ENCODE data around the gene STAB2.

DNA sequence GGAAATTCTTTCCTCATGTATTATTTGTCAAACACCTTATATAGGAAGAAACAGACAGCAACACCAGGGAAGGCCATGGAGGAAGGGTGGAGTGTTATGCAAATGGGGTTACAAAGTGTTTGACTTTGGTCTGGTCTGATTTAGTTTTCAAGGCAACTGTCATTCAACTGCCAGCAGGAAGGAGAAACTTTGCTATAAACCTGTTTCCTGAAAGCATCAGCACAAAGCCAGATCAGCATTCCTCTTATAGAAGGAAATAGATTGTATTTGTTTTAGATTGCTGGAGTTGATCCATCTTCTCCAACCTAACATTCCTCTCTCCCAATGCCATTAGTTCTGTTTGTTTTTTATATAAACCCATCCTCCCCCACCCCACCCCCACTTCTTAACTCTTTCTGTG, 65.7 kb downstream of the STAB2 start:
- no peak for TF ChIP-seq SP1 (IDR thresholded peaks at IDR 0.05)
- TF ChIP-seq YY1 (IDR thresholded peaks at IDR 0.05), result no peak
- no peak for TF ChIP-seq RAD21 (IDR thresholded peaks at IDR 0.05)
- TF ChIP-seq, protein P1, sequence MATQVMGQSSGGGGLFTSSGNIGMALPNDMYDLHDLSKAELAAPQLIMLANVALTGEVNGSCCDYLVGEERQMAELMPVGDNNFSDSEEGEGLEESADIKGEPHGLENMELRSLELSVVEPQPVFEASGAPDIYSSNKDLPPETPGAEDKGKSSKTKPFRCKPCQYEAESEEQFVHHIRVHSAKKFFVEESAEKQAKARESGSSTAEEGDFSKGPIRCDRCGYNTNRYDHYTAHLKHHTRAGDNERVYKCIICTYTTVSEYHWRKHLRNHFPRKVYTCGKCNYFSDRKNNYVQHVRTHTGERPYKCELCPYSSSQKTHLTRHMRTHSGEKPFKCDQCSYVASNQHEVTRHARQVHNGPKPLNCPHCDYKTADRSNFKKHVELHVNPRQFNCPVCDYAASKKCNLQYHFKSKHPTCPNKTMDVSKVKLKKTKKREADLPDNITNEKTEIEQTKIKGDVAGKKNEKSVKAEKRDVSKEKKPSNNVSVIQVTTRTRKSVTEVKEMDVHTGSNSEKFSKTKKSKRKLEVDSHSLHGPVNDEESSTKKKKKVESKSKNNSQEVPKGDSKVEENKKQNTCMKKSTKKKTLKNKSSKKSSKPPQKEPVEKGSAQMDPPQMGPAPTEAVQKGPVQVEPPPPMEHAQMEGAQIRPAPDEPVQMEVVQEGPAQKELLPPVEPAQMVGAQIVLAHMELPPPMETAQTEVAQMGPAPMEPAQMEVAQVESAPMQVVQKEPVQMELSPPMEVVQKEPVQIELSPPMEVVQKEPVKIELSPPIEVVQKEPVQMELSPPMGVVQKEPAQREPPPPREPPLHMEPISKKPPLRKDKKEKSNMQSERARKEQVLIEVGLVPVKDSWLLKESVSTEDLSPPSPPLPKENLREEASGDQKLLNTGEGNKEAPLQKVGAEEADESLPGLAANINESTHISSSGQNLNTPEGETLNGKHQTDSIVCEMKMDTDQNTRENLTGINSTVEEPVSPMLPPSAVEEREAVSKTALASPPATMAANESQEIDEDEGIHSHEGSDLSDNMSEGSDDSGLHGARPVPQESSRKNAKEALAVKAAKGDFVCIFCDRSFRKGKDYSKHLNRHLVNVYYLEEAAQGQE (IDR thresholded peaks at IDR 0.05), result no peak
- TF ChIP-seq, protein P2, sequence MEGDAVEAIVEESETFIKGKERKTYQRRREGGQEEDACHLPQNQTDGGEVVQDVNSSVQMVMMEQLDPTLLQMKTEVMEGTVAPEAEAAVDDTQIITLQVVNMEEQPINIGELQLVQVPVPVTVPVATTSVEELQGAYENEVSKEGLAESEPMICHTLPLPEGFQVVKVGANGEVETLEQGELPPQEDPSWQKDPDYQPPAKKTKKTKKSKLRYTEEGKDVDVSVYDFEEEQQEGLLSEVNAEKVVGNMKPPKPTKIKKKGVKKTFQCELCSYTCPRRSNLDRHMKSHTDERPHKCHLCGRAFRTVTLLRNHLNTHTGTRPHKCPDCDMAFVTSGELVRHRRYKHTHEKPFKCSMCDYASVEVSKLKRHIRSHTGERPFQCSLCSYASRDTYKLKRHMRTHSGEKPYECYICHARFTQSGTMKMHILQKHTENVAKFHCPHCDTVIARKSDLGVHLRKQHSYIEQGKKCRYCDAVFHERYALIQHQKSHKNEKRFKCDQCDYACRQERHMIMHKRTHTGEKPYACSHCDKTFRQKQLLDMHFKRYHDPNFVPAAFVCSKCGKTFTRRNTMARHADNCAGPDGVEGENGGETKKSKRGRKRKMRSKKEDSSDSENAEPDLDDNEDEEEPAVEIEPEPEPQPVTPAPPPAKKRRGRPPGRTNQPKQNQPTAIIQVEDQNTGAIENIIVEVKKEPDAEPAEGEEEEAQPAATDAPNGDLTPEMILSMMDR (IDR thresholded peaks at IDR 0.05; ENCODE audit: low read depth, low read length, missing input control), result no peak
- no peak for TF ChIP-seq TAF1 (conservative IDR thresholded peaks at IDR 0.05)
- TF ChIP-seq, protein P3, sequence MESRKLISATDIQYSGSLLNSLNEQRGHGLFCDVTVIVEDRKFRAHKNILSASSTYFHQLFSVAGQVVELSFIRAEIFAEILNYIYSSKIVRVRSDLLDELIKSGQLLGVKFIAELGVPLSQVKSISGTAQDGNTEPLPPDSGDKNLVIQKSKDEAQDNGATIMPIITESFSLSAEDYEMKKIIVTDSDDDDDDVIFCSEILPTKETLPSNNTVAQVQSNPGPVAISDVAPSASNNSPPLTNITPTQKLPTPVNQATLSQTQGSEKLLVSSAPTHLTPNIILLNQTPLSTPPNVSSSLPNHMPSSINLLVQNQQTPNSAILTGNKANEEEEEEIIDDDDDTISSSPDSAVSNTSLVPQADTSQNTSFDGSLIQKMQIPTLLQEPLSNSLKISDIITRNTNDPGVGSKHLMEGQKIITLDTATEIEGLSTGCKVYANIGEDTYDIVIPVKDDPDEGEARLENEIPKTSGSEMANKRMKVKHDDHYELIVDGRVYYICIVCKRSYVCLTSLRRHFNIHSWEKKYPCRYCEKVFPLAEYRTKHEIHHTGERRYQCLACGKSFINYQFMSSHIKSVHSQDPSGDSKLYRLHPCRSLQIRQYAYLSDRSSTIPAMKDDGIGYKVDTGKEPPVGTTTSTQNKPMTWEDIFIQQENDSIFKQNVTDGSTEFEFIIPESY (IDR thresholded peaks at IDR 0.05), result no peak
- TF ChIP-seq HNF4G (IDR thresholded peaks at IDR 0.05), result no peak
- no peak for TF ChIP-seq RXRA (IDR thresholded peaks at IDR 0.05)
- TF ChIP-seq, protein P4, sequence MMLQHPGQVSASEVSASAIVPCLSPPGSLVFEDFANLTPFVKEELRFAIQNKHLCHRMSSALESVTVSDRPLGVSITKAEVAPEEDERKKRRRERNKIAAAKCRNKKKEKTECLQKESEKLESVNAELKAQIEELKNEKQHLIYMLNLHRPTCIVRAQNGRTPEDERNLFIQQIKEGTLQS (IDR thresholded peaks at IDR 0.05), result no peak
- TF ChIP-seq, protein P5, sequence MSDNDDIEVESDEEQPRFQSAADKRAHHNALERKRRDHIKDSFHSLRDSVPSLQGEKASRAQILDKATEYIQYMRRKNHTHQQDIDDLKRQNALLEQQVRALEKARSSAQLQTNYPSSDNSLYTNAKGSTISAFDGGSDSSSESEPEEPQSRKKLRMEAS (IDR thresholded peaks at IDR 0.05), result no peak

Data from liver (tissue), 3 donors.